ENCODE results near the gene ZNF613. TPM values are rescaled to one million over a fixed set of nuclear protein-coding genes. Genes with fewer than 3 reads are reported as not detected.
"Not testable (repeated sequence)": the region's sequence is repeated elsewhere in the genome, so short reads cannot be mapped to it uniquely, and the experiment has no call there.

ZNF613 gene
- total RNA-seq, 1 experiment from 2014 or later = 4.6 TPM

GRCh38 chr19:51970718-51971117, 43.4 kb downstream of the ZNF613 start:
- H3K27me3 ChIP-seq = no peaks in the 10 kb centered on the region
- peaks cover 40% of the 10 kb centered on the region for H3K9me3 ChIP-seq (replicated peaks)
- no peak for DNase-seq
- no peak overlapping the region for H3K4me3 ChIP-seq
- H3K36me3 ChIP-seq = peaks cover 62% of the 10 kb centered on the region
- no peaks in the 10 kb centered on the region for H3K4me1 ChIP-seq
- no peak overlapping the region for H3K27ac ChIP-seq

DNA sequence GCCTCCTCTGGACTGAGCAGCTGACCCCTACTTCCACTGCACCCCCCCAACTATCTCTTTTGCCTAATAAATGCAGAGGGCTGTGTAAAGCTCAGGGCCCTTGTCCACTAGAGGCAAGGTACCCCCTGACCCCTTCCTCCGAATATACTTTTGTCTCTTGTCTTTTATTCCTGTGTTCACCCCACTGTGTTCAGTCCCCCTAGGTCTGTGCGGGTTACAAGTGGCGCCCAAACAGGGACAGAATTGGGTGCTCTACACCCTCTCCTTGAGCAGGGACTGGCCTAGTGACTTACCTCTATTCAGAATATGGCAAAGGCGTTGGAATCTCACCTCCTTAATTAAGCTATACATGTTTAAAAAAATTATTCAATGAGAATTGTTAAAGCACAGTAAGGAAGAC, 44.4 kb downstream of the ZNF613 start:
- Histone ChIP-seq H3K9me3 (replicated peaks) (peaks cover 37% of the 10 kb centered on the region), H3K36me3 (peaks cover 54% of the 10 kb centered on the region), H3K4me3 (no peak overlapping the region), H3K27ac (no peak overlapping the region), H3K27me3 (no peaks in the 10 kb centered on the region), H3K4me1 (no peaks in the 10 kb centered on the region)
- peak; percentile 41 to 42 for DNase-seq

- H3K4me1 ChIP-seq, DNase-seq, H3K27me3 ChIP-seq, H3K4me3 ChIP-seq, H3K27ac ChIP-seq: not testable (repeated sequence)
- Histone ChIP-seq H3K9me3 (replicated peaks) (peaks cover 43% of the 10 kb centered on the region), H3K36me3 (peaks cover 29% of the 10 kb centered on the region)
Observed at GRCh38 chr19:51975787-51976186, 48.5 kb downstream of the ZNF613 start.

GRCh38 chr19:51976852-51977251, 49.6 kb downstream of the ZNF613 start:
- Histone ChIP-seq H3K4me1 (no peaks in the 10 kb centered on the region), H3K4me3 (no peak overlapping the region), H3K9me3 (replicated peaks) (peaks cover 34% of the 10 kb centered on the region), H3K27me3 (no peaks in the 10 kb centered on the region), H3K27ac (no peak overlapping the region), H3K36me3 (peaks cover 19% of the 10 kb centered on the region)
- no peak for DNase-seq

DNA sequence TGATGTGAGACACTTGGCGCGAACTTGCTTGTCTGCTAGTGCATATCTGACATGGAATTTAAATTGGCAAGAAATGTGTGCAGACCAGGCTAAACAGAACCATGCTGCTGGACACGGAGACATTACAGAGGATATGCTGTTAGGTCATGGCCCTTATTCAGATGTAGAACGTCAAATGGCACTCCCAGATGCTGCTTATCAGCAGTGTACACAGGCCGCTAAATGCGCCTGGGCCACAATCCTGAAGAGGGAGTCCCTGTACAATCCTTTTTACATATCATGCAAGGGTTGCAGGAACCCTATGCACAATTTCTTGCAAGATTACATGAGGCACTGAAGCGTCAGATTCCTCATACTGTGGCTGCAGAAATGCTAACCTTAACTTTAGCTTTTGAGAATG, 50.1 kb downstream of the ZNF613 start:
- H3K4me1 ChIP-seq = no peaks in the 10 kb centered on the region
- no peak for DNase-seq
- H3K9me3 ChIP-seq (replicated peaks) = peaks cover 29% of the 10 kb centered on the region
- H3K4me3 ChIP-seq = no peak overlapping the region
- no peaks in the 10 kb centered on the region for H3K27me3 ChIP-seq
- no peak overlapping the region for H3K27ac ChIP-seq
- peaks cover 16% of the 10 kb centered on the region for H3K36me3 ChIP-seq

GRCh38 chr19:51978882-51979281, 51.6 kb downstream of the ZNF613 start:
- peaks cover 2% of the 10 kb centered on the region for H3K36me3 ChIP-seq
- no peak for DNase-seq
- H3K27ac ChIP-seq = no peak overlapping the region

DNA sequence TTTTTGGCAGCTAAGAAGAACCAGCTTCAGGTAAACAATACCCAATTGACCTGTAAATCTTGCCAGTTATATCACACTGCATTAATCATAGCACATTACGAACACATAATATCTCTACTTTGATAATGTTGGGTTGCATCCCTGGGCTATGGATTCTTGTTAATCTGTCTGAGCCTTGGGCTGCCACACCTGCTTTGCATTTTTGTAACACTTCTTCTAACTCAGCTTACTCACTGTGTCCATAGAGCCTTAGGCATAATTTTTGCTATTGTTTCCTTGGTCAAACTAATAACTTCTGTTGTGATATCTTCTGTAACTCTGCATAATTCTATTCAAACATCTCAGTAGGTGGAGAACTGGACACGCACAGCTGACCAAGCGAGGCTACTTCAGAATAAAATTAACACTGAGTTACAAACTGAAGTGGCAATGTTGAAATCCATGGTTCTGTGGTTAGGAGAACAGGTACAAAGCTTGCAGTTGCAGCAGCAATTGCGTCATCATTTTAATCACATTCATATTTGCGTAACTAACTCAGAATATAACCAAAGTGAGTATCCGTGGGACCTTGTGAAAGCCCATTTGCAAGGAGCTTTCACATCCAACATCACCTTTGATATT, 53.0 kb downstream of the ZNF613 start:
- no peak for DNase-seq
- no peaks in the 10 kb centered on the region for H3K27me3 ChIP-seq
- peaks cover 18% of the 10 kb centered on the region for H3K9me3 ChIP-seq (replicated peaks)
- H3K4me3 ChIP-seq = no peak overlapping the region
- no peaks in the 10 kb centered on the region for H3K36me3 ChIP-seq
- no peaks in the 10 kb centered on the region for H3K4me1 ChIP-seq
- H3K27ac ChIP-seq = no peak overlapping the region

More at GRCh38 chr19:51978882-51979281, 51.6 kb downstream of the ZNF613 start:
- Histone ChIP-seq H3K4me1 (no peaks in the 10 kb centered on the region), H3K9me3 (replicated peaks) (peaks cover 18% of the 10 kb centered on the region), H3K4me3 (no peak overlapping the region), H3K27me3 (no peaks in the 10 kb centered on the region)

GRCh38 chr19:51980926-51981325, 53.7 kb downstream of the ZNF613 start:
- H3K4me1 ChIP-seq, H3K27ac ChIP-seq, DNase-seq, H3K36me3 ChIP-seq, H3K4me3 ChIP-seq, H3K27me3 ChIP-seq: not testable (repeated sequence)
- H3K9me3 ChIP-seq (replicated peaks) = peaks cover 21% of the 10 kb centered on the region

- Histone ChIP-seq H3K36me3 (no peaks in the 10 kb centered on the region), H3K27me3 (no peaks in the 10 kb centered on the region), H3K4me1 (no peaks in the 10 kb centered on the region), H3K4me3 (no peak overlapping the region), H3K9me3 (replicated peaks) (peaks cover 30% of the 10 kb centered on the region), H3K27ac (no peak overlapping the region)
- no peak for DNase-seq
Observed at GRCh38 chr19:51983361-51983760, 56.1 kb downstream of the ZNF613 start.

DNA sequence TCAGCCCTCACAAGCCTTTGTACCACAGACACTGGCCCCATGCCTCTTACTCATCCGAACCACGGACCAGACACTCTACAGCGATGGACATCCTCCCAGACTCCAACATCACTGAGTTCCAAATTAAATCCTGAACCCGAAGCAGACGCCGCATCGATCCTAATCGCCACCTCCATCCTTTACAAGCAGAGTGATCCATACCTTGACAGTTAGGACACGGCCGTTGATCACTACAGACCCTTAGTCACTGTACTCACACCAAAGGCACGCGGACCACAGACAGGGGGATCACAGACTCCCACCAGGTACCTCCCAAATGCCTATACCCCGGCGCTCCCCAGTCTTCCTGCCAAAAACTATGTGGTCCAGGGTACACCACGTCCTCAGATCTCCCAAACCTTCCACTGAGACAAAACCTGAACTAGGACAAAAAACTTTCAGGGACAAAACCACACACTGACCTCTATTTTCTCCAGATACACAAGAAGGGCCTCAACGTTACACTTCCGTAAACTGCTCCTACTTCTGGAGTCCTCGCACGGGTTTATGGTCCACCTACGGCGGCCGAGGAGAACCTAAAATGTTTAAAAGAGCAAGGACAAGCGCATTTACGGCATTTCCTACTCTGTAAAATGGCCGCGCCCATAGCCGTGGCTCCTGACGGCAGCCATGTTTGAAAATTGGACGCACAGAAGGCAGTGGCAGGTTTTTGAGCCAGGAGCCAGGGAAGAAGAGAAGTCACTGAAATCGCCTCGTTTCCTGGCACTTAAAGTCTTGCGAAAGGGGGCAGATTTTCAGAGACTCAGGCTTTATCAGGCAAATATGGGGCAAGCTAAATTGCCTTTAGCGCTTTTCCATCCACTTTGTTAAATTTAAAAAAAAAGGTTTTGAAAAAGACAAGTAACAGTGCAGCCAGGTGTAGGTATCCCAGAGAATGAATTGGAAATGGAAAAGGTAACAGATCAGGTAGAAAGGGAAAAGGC, 59.3 kb downstream of the ZNF613 start, which contains the start of gene ZNF350:
Gene ZNF350 (minus strand): TSS at position 532 of the 983 bp plus-strand sequence. CDS start 12,480 bp downstream, outside the sequence.
- peak; percentile 91 to 94 for DNase-seq
- peaks cover 18% of the 10 kb centered on the region for H3K9me3 ChIP-seq (replicated peaks)
- no peaks in the 10 kb centered on the region for H3K27me3 ChIP-seq
- peak within 1 kb of the TSS; percentile 58 for H3K27ac ChIP-seq
- no peaks in the 10 kb centered on the region for H3K4me1 ChIP-seq
- peak within 1 kb of the TSS; percentile 76 for H3K4me3 ChIP-seq
- H3K36me3 ChIP-seq = 0 out of 2 replicates have a peak, but pooled peaks cover 3% of the 10 kb centered on the region

- H3K4me3 ChIP-seq = no peak overlapping the region
- no peaks in the 10 kb centered on the region for H3K27me3 ChIP-seq
- no peak for DNase-seq
- H3K4me1 ChIP-seq = no peaks in the 10 kb centered on the region
- peaks cover 56% of the 10 kb centered on the region for H3K36me3 ChIP-seq
- peaks cover 44% of the 10 kb centered on the region for H3K9me3 ChIP-seq (replicated peaks)
- H3K27ac ChIP-seq = no peak overlapping the region
Observed at GRCh38 chr19:51993422-51993821, 66.2 kb downstream of the ZNF613 start.

DNA sequence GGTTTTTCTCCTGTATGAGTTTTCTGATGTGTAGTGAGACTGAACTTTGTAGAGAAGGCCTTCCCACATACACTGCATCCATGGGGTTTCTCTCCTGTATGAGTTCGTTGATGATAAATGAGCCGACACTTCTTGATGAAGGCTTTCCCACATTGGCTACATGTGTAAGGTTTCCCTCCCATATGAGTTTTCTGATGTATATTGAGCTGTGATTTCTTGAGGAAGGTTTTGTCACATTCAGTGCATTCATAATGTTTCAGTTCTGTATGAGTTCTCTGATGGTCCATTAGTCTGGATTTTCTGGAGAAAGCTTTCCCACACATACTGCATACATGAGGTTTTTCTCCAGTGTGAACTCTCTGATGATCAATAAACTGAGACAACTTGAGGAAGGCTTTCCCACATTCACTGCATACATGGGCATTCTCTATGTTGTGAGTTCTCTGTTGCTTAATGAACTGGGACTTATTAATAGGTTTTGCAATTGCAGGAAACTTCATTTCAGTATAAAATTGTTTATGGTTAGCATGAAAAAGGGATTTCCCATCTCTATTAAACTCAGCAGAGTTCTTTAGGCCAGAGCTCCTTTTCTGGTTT, 66.9 kb downstream of the ZNF613 start:
- Histone ChIP-seq H3K36me3 (peaks cover 63% of the 10 kb centered on the region), H3K27ac (no peak overlapping the region), H3K4me3 (no peak overlapping the region), H3K9me3 (replicated peaks) (peaks cover 47% of the 10 kb centered on the region), H3K27me3 (no peaks in the 10 kb centered on the region), H3K4me1 (no peaks in the 10 kb centered on the region)
- no peak for DNase-seq
